Type B pancreatic cell (in vitro differentiated cells): Measurements from ENCODE around the gene ERGIC3. TPM values are rescaled to one million over a fixed set of nuclear protein-coding genes. Genes with fewer than 3 reads are reported as not detected.

Experiments
- DNase-seq: peaks from one replicate; pipeline ENCODE4 v3.0.0; 2021; ENCODE audit warnings: mixed read lengths; ENCODE audit not compliant: unreplicated experiment; ENCODE audit errors: extremely low spot score
- H3K27ac Mint-ChIP-seq: 2 replicates; pipeline ENCODE4 v1.8.0; 2021; ENCODE audit warnings: mild to moderate bottlenecking, mixed read lengths
- H3K27me3 Mint-ChIP-seq: 2 replicates; pipeline ENCODE4 v1.8.0; 2021; ENCODE audit warnings: mixed read lengths
- H3K36me3 Mint-ChIP-seq: 2 replicates; pipeline ENCODE4 v1.8.0; 2021; ENCODE audit warnings: mixed read lengths
- H3K4me1 Mint-ChIP-seq: one replicate; pipeline ENCODE4 v1.8.0; 2021; ENCODE audit warnings: mixed read lengths; ENCODE audit not compliant: unreplicated experiment
- H3K4me3 Mint-ChIP-seq: 2 replicates; pipeline ENCODE4 v1.8.0; 2021; ENCODE audit warnings: mild to moderate bottlenecking, mixed read lengths
- H3K9me3 Mint-ChIP-seq: 2 replicates; pipeline ENCODE4 v1.8.0; 2021; ENCODE audit warnings: mixed read lengths
- CTCF ChIP-seq: fragments of 200-600 bp; sonication (generic); conservative IDR thresholded peaks from 2 replicates; pipeline ENCODE4 v1.5.0; 2021; ENCODE audit warnings: antibody characterized with exemption, mild to moderate bottlenecking
- total RNA-seq: library from RNA; stranded (reverse); gene quantifications from 2 replicates; pipeline ENCODE4 v1.2.1, GENCODE V29; 2021; ENCODE audit warnings: low replicate concordance

ERGIC3 gene
- total RNA-seq, 1 donor from 2014 or later = 288 TPM

- H3K36me3 Mint-ChIP-seq = peaks cover 11% of the 10 kb centered on the region
- H3K27ac Mint-ChIP-seq = no peak overlapping the region
- H3K9me3 Mint-ChIP-seq = no peaks in the 10 kb centered on the region
- no peaks in the 10 kb centered on the region for H3K27me3 Mint-ChIP-seq
- no peak overlapping the region for H3K4me3 Mint-ChIP-seq
- DNase-seq = no peak
- no peak for TF ChIP-seq CTCF
- no peaks in the 10 kb centered on the region for H3K4me1 Mint-ChIP-seq
Observed at GRCh38 chr20:35506179-35506578, 35.7 kb upstream of the ERGIC3 start.

DNA sequence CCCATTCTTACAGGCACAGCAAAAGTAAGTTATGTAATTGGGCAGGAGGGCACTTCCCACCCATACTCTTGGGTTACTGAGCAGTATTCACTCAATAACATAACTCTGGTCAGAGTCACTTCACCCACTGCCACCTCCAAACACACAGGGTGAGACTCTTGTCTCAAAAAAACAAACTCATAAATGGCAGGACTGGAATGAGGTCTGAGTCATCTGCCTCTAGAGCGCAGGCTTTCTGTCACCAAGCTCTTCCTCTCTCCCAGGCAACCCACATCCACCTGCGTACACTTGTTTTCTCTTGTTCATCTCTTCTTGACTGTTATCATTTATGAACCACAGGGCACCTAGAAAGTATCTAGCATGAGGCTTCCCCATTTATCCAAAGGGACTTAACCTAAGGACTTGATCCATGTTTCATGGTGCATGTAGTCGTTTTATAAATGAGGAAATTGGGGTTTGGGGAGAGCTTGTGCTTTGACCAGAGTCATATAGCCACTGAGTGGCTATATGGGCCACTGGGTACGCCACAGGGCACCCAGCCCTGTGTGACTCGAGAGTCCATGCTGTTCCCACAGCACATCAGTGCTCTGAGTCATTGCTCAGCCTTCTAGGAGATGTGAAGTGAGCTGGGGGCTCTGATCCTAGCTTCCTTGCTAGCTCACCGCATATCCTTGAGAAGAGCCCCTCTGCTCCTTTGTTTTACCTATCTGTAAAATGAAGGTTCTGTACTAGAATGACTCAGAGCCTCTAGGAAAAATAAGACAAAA is 34.8 kb upstream of the ERGIC3 start:
- Mint-ChIP-seq H3K4me3 (no peak overlapping the region), H3K9me3 (no peaks in the 10 kb centered on the region), H3K4me1 (no peaks in the 10 kb centered on the region), H3K27ac (no peak overlapping the region), H3K27me3 (no peaks in the 10 kb centered on the region), H3K36me3 (peaks cover 14% of the 10 kb centered on the region)
- DNase-seq = no peak
- TF ChIP-seq CTCF = no peak

GRCh38 chr20:35508493-35509218 is 33.2 kb upstream of the ERGIC3 start:
- Mint-ChIP-seq H3K4me3 (no peak overlapping the region), H3K9me3 (no peaks in the 10 kb centered on the region), H3K27me3 (no peaks in the 10 kb centered on the region), H3K27ac (no peak overlapping the region), H3K36me3 (peaks cover 8% of the 10 kb centered on the region), H3K4me1 (no peaks in the 10 kb centered on the region)
- TF ChIP-seq CTCF = no peak
- no peak for DNase-seq

DNA sequence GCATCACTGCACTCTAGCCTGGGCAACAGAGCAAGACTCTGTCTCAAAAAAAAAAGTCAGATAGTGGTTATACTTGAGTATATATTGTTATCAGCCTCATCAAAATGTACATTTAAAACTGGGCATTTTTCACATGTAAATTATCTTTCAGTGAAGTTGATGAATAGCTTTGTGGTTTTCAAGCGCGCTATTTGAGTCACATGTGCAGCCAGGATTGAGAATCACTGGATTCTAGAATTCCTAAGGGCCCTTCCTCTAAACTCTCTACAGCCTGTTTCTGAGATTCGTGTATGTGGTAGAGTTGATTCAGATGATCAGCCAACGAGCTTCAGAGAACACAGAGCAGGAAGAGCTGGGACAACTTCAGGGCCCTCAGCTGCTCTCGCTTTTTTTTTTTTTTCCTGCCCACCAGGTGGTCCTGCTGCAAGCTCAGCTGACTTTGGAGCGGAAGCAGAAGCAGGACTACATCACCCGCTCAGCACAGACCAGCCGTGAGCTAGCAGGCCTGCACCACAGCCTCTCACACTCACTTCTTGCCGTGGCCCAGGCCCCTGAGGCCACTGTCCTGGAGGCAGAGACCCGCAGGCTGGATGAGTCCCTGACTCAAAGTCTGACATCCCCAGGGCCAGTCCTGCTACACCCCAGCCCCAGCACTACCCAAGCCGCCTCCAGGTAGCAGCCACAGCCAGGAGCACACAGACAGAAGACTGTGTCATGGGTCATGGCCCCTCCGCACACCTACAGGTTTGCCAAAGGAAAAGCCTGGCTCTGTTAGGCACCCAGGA is 30.7 kb upstream of the ERGIC3 start:
- Mint-ChIP-seq H3K4me1 (no peaks in the 10 kb centered on the region), H3K36me3 (peaks cover 3% of the 10 kb centered on the region), H3K27ac (no peak overlapping the region), H3K4me3 (no peak overlapping the region), H3K9me3 (no peaks in the 10 kb centered on the region), H3K27me3 (no peaks in the 10 kb centered on the region)
- TF ChIP-seq CTCF = no peak
- no peak for DNase-seq

DNA sequence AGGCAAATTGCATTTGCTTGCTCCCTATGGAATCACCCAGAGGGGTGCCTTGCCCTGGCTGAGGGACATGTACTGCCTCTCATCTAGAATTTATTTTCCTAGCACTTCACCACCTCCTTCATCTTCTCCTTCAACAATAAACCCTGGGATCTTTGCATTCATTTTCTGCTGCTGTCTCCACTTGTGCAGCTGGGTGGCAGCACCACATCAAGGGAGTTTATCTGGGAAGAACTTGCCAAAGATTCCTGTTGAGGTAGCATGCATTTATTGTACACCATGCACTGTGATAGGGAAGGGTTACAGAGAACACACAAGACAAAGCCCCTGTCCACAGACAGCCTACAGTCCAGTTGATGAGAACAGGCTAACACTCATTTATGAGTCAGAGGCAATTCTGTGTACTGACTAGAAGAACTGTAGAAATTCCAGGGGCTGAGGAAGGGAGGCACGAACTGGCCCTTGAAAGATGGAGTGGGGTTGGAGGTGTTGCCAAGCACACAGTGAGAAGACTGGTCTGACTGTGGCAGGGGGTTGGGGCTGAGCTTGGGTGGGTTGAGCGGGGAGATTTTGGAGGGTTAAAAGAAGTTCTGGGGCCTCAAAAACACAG is 30.0 kb upstream of the ERGIC3 start:
- DNase-seq = no peak
- H3K36me3 Mint-ChIP-seq = peaks cover 3% of the 10 kb centered on the region
- no peaks in the 10 kb centered on the region for H3K27me3 Mint-ChIP-seq
- H3K4me1 Mint-ChIP-seq = no peaks in the 10 kb centered on the region
- H3K4me3 Mint-ChIP-seq = no peak overlapping the region
- H3K9me3 Mint-ChIP-seq = no peaks in the 10 kb centered on the region
- TF ChIP-seq CTCF = peak; percentile 73
- H3K27ac Mint-ChIP-seq = no peak overlapping the region
